ENCODE measurements around the gene PRKCH.

DNA sequence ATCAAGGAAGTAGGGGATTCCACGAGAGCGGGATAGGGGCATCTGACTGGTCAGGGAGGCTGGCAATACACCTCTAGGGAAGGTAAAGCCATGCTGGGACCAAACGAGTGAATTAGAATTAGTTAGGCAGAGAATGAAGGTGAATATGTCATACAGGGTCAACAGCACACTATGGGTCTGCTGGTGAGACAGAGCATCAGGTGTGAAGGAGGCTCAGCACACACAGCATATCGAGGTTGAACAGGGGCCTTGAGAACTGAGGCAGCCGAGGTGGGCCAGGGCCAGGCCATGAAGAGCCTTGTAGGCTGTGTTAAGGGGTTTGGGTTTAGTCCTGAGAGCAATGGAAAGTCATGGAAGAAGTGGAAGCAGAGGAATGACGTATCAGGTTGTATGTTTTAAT lies 137.8 kb downstream of the PRKCH start:
- TF ChIP-seq, protein P1, sequence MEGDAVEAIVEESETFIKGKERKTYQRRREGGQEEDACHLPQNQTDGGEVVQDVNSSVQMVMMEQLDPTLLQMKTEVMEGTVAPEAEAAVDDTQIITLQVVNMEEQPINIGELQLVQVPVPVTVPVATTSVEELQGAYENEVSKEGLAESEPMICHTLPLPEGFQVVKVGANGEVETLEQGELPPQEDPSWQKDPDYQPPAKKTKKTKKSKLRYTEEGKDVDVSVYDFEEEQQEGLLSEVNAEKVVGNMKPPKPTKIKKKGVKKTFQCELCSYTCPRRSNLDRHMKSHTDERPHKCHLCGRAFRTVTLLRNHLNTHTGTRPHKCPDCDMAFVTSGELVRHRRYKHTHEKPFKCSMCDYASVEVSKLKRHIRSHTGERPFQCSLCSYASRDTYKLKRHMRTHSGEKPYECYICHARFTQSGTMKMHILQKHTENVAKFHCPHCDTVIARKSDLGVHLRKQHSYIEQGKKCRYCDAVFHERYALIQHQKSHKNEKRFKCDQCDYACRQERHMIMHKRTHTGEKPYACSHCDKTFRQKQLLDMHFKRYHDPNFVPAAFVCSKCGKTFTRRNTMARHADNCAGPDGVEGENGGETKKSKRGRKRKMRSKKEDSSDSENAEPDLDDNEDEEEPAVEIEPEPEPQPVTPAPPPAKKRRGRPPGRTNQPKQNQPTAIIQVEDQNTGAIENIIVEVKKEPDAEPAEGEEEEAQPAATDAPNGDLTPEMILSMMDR (IDR thresholded peaks at IDR 0.05; ENCODE audit: insufficient read depth, low read length): no peak
- TF ChIP-seq, protein P2, sequence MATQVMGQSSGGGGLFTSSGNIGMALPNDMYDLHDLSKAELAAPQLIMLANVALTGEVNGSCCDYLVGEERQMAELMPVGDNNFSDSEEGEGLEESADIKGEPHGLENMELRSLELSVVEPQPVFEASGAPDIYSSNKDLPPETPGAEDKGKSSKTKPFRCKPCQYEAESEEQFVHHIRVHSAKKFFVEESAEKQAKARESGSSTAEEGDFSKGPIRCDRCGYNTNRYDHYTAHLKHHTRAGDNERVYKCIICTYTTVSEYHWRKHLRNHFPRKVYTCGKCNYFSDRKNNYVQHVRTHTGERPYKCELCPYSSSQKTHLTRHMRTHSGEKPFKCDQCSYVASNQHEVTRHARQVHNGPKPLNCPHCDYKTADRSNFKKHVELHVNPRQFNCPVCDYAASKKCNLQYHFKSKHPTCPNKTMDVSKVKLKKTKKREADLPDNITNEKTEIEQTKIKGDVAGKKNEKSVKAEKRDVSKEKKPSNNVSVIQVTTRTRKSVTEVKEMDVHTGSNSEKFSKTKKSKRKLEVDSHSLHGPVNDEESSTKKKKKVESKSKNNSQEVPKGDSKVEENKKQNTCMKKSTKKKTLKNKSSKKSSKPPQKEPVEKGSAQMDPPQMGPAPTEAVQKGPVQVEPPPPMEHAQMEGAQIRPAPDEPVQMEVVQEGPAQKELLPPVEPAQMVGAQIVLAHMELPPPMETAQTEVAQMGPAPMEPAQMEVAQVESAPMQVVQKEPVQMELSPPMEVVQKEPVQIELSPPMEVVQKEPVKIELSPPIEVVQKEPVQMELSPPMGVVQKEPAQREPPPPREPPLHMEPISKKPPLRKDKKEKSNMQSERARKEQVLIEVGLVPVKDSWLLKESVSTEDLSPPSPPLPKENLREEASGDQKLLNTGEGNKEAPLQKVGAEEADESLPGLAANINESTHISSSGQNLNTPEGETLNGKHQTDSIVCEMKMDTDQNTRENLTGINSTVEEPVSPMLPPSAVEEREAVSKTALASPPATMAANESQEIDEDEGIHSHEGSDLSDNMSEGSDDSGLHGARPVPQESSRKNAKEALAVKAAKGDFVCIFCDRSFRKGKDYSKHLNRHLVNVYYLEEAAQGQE (IDR thresholded peaks at IDR 0.05; ENCODE audit: insufficient replicate concordance, low read depth): no peak
- no peak for TF ChIP-seq SPI1 (IDR thresholded peaks at IDR 0.05; ENCODE audit: borderline replicate concordance, low read depth)
- TF ChIP-seq POLR2AphosphoS5 (IDR thresholded peaks at IDR 0.05; ENCODE audit: low read depth): no peak
- no peak for TF ChIP-seq GABPA (IDR thresholded peaks at IDR 0.05; ENCODE audit: low read depth)
